CD14-positive monocyte (primary cell): ENCODE data around the gene RTP3. TPM values are rescaled to one million over a fixed set of nuclear protein-coding genes. Genes with fewer than 3 reads are reported as not detected.
A peak's percentile ranks its signal among the peaks of the same experiment; 100 is the strongest.

Experiments used
- DNase-seq, 3 donors: peaks; one replicate each; pipeline ENCODE4 v3.0.0-alpha.2; 2011 to 2022
- H2AFZ ChIP-seq: 2 replicates; pipeline ENCODE4 v1.6.0; 2012; ENCODE audit warnings: mild to moderate bottlenecking, low read depth, low read length, inconsistent platforms; ENCODE audit not compliant: insufficient read depth, poor library complexity, severe bottlenecking
- H3K27ac ChIP-seq, 2 donors: 1 replicate in 1 of 2; 2 replicates in 1 of 2; pipeline ENCODE4 v1.5.1; 2012 to 2013; ENCODE audit warnings: low read length in 2 of 2, control low read depth in 1 of 2, inconsistent platforms in 1 of 2, low read depth in 1 of 2, mild to moderate bottlenecking in 1 of 2
- H3K27me3 ChIP-seq, 2 donors: one replicate each; pipeline versions ENCODE4 v1.6.0 to v1.6.1; 2011 to 2013; ENCODE audit warnings: low read length in 2 of 2; ENCODE audit not compliant: control insufficient read depth in 2 of 2, insufficient read depth in 2 of 2
- H3K36me3 ChIP-seq, 2 donors: replicated peaks in 1 of 2; 1 replicate in 1 of 2; 2 replicates in 1 of 2; pipeline versions ENCODE4 v1.5.1 to v1.6.1; 2012 to 2013; ENCODE audit warnings: low read length in 2 of 2, control low read depth in 1 of 2, inconsistent platforms in 1 of 2, mild to moderate bottlenecking in 1 of 2; ENCODE audit not compliant: insufficient read depth in 2 of 2, control insufficient read depth in 1 of 2
- H3K4me1 ChIP-seq, 2 donors: 1 replicate in 1 of 2; 2 replicates in 1 of 2; pipeline versions ENCODE4 v1.5.1 to v1.6.1; 2012 to 2013; ENCODE audit warnings: low read length in 2 of 2, control low read depth in 1 of 2, inconsistent platforms in 1 of 2, mild to moderate bottlenecking in 1 of 2, moderate library complexity in 1 of 2; ENCODE audit not compliant: insufficient read depth in 2 of 2, control insufficient read depth in 1 of 2
- H3K4me2 ChIP-seq: replicated peaks from 2 replicates; pipeline ENCODE3; 2012; ENCODE audit warnings: low read length, moderate library complexity, mild to moderate bottlenecking; ENCODE audit not compliant: poor library complexity, severe bottlenecking; ENCODE audit errors: extremely low read depth
- H3K4me3 ChIP-seq, 3 experiments: fragments of 200-600 bp in 1 of 3; sonication (generic) in 1 of 3; replicated peaks in 1 of 3; 1 replicate in 2 of 3; 2 replicates in 1 of 3; pipeline ENCODE4 v1.5.1; 2011 to 2013; ENCODE audit warnings: low read length in 3 of 3, mild to moderate bottlenecking in 3 of 3, control low read depth in 2 of 3, low read depth in 2 of 3, inconsistent platforms in 1 of 3, moderate library complexity in 1 of 3
- H3K79me2 ChIP-seq: 2 replicates; pipeline ENCODE4 v1.6.0; 2012; ENCODE audit warnings: mild to moderate bottlenecking, control low read depth, inconsistent platforms, low read length, moderate library complexity; ENCODE audit not compliant: insufficient read depth
- H3K9ac ChIP-seq: 2 replicates; pipeline ENCODE4 v1.6.0; 2017; ENCODE audit warnings: low read length, mild to moderate bottlenecking; ENCODE audit not compliant: insufficient read depth, poor library complexity, severe bottlenecking
- H3K9me3 ChIP-seq, 2 donors: replicated peaks in 1 of 2; 1 replicate in 1 of 2; 2 replicates in 1 of 2; pipeline versions ENCODE4 v1.5.1 to v1.6.1; 2012 to 2013; ENCODE audit warnings: low read length in 2 of 2, control low read depth in 1 of 2; ENCODE audit not compliant: control insufficient read depth in 1 of 2, insufficient read depth in 1 of 2
- H4K20me1 ChIP-seq: 2 replicates; pipeline ENCODE4 v1.6.0; 2012; ENCODE audit warnings: mild to moderate bottlenecking, low read length, control low read depth, moderate library complexity; ENCODE audit not compliant: insufficient read depth
- H3K27ac Mint-ChIP-seq, 7 donors: one replicate each; pipeline ENCODE4 v1.8.0; 2020; ENCODE audit warnings: mild to moderate bottlenecking in 7 of 7, mixed read lengths in 7 of 7, moderate library complexity in 6 of 7, inconsistent platforms in 2 of 7
- H3K27me3 Mint-ChIP-seq, 3 donors: one replicate each; pipeline ENCODE4 v1.8.0; 2021 to 2022; ENCODE audit warnings: low read depth in 3 of 3, mild to moderate bottlenecking in 3 of 3, mixed read lengths in 3 of 3, moderate library complexity in 3 of 3, inconsistent platforms in 1 of 3
- H3K36me3 Mint-ChIP-seq, 2 donors: one replicate each; pipeline ENCODE4 v1.8.0; 2020; ENCODE audit warnings: mixed read lengths in 2 of 2, inconsistent platforms in 1 of 2, mild to moderate bottlenecking in 1 of 2
- H3K4me1 Mint-ChIP-seq: one replicate; pipeline ENCODE4 v1.8.0; 2020; ENCODE audit warnings: mild to moderate bottlenecking, mixed read lengths
- H3K4me3 Mint-ChIP-seq, 2 donors: one replicate each; pipeline ENCODE4 v1.8.0; 2020; ENCODE audit warnings: mild to moderate bottlenecking in 2 of 2, mixed read lengths in 2 of 2, moderate library complexity in 1 of 2
- H3K9me3 Mint-ChIP-seq, 7 donors: one replicate each; pipeline ENCODE4 v1.8.0; 2020 to 2022; ENCODE audit warnings: mixed read lengths in 7 of 7, mild to moderate bottlenecking in 6 of 7, moderate library complexity in 6 of 7, inconsistent platforms in 2 of 7
- WGBS: methylation state at CpG from one replicate; pipeline ENCODE4 v1.1.5; 2013; ENCODE audit warnings: missing lambda C conversion rate; ENCODE audit not compliant: insufficient coverage; 5-methylcytosine and 5-hydroxymethylcytosine counted together
- intact Hi-C, 2 donors: fragments of 100-400 bp; cut with micrococcal nuclease; formaldehyde crosslinking; loops; one replicate each; pipeline versions ENCODE4 v1.15.0 to v1.15.1; 2023
- polyA plus RNA-seq, 3 donors: library from polyadenylated mRNA; depleted of rRNA in 1 of 3; unstranded in 2 of 3; stranded (reverse) in 1 of 3; fragments of 300-500 nt in 2 of 3; fragments of >200 nt in 1 of 3; fragmentation: Illumina TruSeq in 2 of 3; gene quantifications; 1 replicate in 2 of 3; 2 replicates in 1 of 3; pipeline ENCODE4 v1.2.3, GENCODE V29; 2012 to 2021
- TF ChIP-seq, protein P1 (sequence below): fragments of 200-600 bp; IDR thresholded peaks from one replicate; pipeline ENCODE4 v1.8.0; 2022; ENCODE audit warnings: antibody characterized with exemption, mild to moderate bottlenecking

RTP3 gene
- polyA plus RNA-seq, 3 donors = not detected

DNA sequence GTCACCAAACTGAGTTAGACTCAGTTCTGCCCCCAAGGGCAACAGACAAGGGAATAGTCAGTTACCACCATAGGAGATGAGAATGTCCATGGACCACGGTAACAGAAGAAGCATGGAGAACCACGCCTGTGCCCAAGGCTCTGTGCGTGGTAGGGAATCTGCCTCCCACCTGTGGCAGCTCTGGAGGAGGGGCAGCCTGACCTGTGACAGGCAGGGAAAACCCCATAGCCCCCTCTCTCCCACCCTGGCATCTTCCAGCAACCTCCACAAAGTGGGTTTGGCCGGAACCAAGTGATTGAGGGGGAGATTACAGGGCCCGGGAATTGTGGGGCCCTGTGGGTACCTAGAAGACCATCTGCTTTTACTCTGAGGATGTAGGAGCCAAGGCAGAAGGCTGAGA lies 18.8 kb upstream of the RTP3 start:
- DNase-seq = no peak
- Mint-ChIP-seq H3K27me3 (peaks cover 1 to 6% (median 2%) of the 10 kb centered on the region in 3 donors), H3K27ac (peak overlapping the region in 4 of 7 donors; percentile 22 to 73 (median 60)), H3K36me3 (peaks cover 0 to 4% of the 10 kb centered on the region in 2 donors), H3K4me1 (peaks cover 12% of the 10 kb centered on the region), H3K9me3 (peaks cover 5 to 15% (median 11%) of the 10 kb centered on the region in 7 donors), H3K4me3 (no peak overlapping the region)
- Histone ChIP-seq H3K4me1 (peaks cover 8 to 11% of the 10 kb centered on the region in 2 donors), H3K9me3 (no peaks in the 10 kb centered on the region), H3K36me3 (no peaks in the 10 kb centered on the region), H3K4me2 (no peak overlapping the region), H3K27me3 (no peaks in the 10 kb centered on the region), H3K9ac (no peak overlapping the region), H3K4me3 (no peak overlapping the region), H4K20me1 (no peaks in the 10 kb centered on the region), H3K27ac (no peak overlapping the region), H2AFZ (no peak overlapping the region), H3K79me2 (no peaks in the 10 kb centered on the region)
- TF ChIP-seq, protein P1, sequence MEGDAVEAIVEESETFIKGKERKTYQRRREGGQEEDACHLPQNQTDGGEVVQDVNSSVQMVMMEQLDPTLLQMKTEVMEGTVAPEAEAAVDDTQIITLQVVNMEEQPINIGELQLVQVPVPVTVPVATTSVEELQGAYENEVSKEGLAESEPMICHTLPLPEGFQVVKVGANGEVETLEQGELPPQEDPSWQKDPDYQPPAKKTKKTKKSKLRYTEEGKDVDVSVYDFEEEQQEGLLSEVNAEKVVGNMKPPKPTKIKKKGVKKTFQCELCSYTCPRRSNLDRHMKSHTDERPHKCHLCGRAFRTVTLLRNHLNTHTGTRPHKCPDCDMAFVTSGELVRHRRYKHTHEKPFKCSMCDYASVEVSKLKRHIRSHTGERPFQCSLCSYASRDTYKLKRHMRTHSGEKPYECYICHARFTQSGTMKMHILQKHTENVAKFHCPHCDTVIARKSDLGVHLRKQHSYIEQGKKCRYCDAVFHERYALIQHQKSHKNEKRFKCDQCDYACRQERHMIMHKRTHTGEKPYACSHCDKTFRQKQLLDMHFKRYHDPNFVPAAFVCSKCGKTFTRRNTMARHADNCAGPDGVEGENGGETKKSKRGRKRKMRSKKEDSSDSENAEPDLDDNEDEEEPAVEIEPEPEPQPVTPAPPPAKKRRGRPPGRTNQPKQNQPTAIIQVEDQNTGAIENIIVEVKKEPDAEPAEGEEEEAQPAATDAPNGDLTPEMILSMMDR = no peak
- WGBS = 89% methylated on average over 1 of the region's 5 CpGs
- intact Hi-C loops = no loop called here

DNA sequence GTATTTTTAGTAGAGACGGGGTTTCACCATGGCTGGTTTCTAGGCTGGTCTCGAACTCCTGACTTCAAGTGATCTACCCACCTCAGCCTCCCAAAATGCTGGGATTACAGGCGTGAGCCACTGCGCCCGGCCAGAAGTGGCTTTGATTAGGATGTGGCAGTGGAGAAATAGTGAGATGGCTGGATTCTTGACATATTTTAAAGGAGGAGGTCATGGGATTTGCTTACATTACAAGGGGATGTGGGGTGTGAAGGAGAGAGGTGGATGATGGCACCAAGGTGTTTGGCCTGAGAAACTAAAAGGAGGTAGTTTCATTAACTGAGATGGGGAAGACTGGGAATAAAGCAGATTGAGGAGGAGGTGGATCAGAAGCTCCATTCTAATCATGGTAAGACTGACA lies 18.1 kb upstream of the RTP3 start:
- Mint-ChIP-seq H3K27me3 (peaks cover 1 to 6% (median 2%) of the 10 kb centered on the region in 3 donors), H3K4me3 (no peak overlapping the region), H3K27ac (peak overlapping the region in 4 of 7 donors; percentile 2 to 76 (median 20)), H3K4me1 (peaks cover 12% of the 10 kb centered on the region), H3K36me3 (peaks cover 0 to 4% of the 10 kb centered on the region in 2 donors), H3K9me3 (peaks cover 2 to 10% (median 6%) of the 10 kb centered on the region in 7 donors)
- Histone ChIP-seq H3K4me3 (no peak overlapping the region), H3K36me3 (no peaks in the 10 kb centered on the region), H4K20me1 (no peaks in the 10 kb centered on the region), H3K79me2 (no peaks in the 10 kb centered on the region), H3K27me3 (no peaks in the 10 kb centered on the region), H2AFZ (no peak overlapping the region), H3K9ac (no peak overlapping the region), H3K9me3 (no peaks in the 10 kb centered on the region), H3K4me1 (peaks cover 8 to 11% of the 10 kb centered on the region in 2 donors), H3K27ac (no peak overlapping the region), H3K4me2 (no peak overlapping the region)
- intact Hi-C loops = loop anchor here in 1 of 2 donors (10.0 kb wide), 1 partner anchor 155 kb away; no protein-coding TSS in a partner anchor
- WGBS = 100% methylated on average over 2 of the region's 5 CpGs
- TF ChIP-seq, protein P1 = no peak
- DNase-seq = no peak
